Loucy (cell line): ENCODE results near the gene CYP46A1.
"Not testable (repeated sequence)": the region's sequence is repeated elsewhere in the genome, so short reads cannot be mapped to it uniquely, and the experiment has no call there.

Source experiments
- H2AFZ ChIP-seq: fragments of 200-600 bp; sonication (generic); 2 replicates; pipeline ENCODE4 v1.6.0; 2016; ENCODE audit warnings: antibody characterized with exemption, mild to moderate bottlenecking, low read length, moderate library complexity
- H3F3A ChIP-seq: fragments of 200-600 bp; 2 replicates; pipeline ENCODE4 v1.6.0; 2016; ENCODE audit warnings: antibody characterized with exemption, low read depth, mild to moderate bottlenecking
- H3K27me3 ChIP-seq: fragments of 200-600 bp; sonication (generic); 2 replicates; pipeline ENCODE4 v1.6.1; 2014; ENCODE audit warnings: low read length, mild to moderate bottlenecking; ENCODE audit not compliant: insufficient read depth, poor library complexity, severe bottlenecking
- H3K36me3 ChIP-seq: fragments of 200-600 bp; sonication (generic); 2 replicates; pipeline ENCODE4 v1.6.1; 2016; ENCODE audit warnings: low read length; ENCODE audit not compliant: insufficient read depth
- H3K4me1 ChIP-seq: fragments of 200-600 bp; sonication (generic); 2 replicates; pipeline ENCODE4 v1.5.1; 2014; ENCODE audit warnings: low read length, mild to moderate bottlenecking; ENCODE audit not compliant: insufficient read depth, poor library complexity, severe bottlenecking
- H3K4me2 ChIP-seq: fragments of 200-600 bp; sonication (generic); 2 replicates; pipeline ENCODE4 v1.6.0; 2014; ENCODE audit warnings: antibody characterized with exemption, low read length, low read depth, mild to moderate bottlenecking; ENCODE audit not compliant: poor library complexity, severe bottlenecking
- H3K4me3 ChIP-seq: fragments of 200-600 bp; sonication (generic); 2 replicates; pipeline ENCODE4 v1.5.1; 2014; ENCODE audit warnings: low read length, mild to moderate bottlenecking, mixed read lengths; ENCODE audit not compliant: poor library complexity, severe bottlenecking
- H3K79me2 ChIP-seq: fragments of 200-600 bp; sonication (generic); 2 replicates; pipeline ENCODE4 v1.6.1; 2014; ENCODE audit warnings: low read length; ENCODE audit not compliant: insufficient read depth
- H3K9ac ChIP-seq: fragments of 200-600 bp; sonication (generic); 2 replicates; pipeline ENCODE4 v1.6.0; 2014; ENCODE audit warnings: mild to moderate bottlenecking, low read depth, low read length, moderate library complexity; ENCODE audit not compliant: poor library complexity, severe bottlenecking
- H3K9me2 ChIP-seq: fragments of 200-600 bp; sonication (generic); replicated peaks from 2 replicates; pipeline ENCODE4 v1.6.1; 2016; ENCODE audit warnings: low read depth, low read length, mixed read lengths
- H3K9me3 ChIP-seq: fragments of 200-600 bp; sonication (generic); 2 replicates; pipeline ENCODE4 v1.6.1; 2014; ENCODE audit warnings: mild to moderate bottlenecking, antibody characterized with exemption, low read length, low read depth; ENCODE audit not compliant: insufficient read depth
- H4K20me1 ChIP-seq: fragments of 200-600 bp; sonication (generic); 2 replicates; pipeline ENCODE4 v1.6.0; 2014; ENCODE audit warnings: antibody characterized with exemption, low read length, mild to moderate bottlenecking; ENCODE audit not compliant: insufficient read depth, poor library complexity, severe bottlenecking
- EZH2phosphoT487 ChIP-seq: fragments of 200-600 bp; IDR thresholded peaks from 2 replicates; pipeline ENCODE4 v1.6.1; 2018; ENCODE audit warnings: antibody characterized with exemption, mild to moderate bottlenecking, moderate library complexity, borderline replicate concordance
- TF ChIP-seq, protein P1 (sequence below): fragments of 200-600 bp; sonication (generic); conservative IDR thresholded peaks from 2 replicates; pipeline ENCODE4 v1.5.1; 2014; ENCODE audit warnings: mild to moderate bottlenecking, antibody characterized with exemption, low read length

The CYP46A1 gene

DNA sequence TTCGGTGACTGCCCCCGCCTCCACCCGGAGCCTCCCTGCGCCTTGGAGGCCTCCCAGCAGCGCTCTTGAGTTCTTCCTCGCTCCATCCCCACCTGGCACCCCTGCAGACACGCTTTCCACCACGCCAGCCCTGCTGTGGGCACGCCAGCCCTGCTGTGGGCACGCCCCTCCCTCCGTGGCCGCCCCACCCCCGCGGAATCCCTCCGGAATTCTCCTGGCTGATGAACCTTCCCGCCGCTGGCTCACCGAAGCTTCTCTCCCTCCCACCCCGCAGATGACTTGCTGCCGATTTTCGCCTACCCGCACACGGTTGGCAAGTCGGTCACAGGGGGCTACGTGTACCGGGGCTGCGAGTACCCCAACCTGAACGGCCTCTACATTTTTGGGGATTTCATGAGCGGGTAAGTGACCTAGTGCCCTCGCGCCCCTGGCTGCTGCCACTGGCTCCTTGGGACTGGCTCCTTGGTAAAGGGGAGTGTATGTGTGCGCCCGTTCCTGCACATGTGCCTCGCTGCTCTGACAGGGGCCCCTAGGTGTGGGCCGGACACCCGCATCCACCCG, 24.0 kb upstream of the CYP46A1 start:
- no peaks in the 10 kb centered on the region for H3K36me3 ChIP-seq
- H3K9ac ChIP-seq = no peak overlapping the region

DNA sequence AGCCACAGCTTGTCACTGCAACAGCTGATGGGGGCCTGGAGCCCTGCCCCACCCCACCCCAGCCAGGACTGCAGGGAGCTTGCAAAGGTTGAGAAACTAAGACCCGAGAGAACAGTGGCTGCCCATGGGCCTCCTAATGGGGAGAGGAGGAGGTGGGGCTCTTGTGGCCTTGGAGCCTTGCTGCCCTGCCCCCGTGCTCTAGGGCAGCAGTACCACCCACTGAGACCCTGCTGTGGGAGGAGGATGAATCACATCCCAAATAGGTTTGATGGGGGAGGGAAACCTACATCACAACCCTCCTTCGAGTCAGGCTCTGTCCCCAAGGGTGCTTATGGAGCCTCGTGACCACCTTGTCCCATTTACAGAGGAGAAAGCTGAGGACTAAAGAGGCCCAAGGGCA, 23.3 kb upstream of the CYP46A1 start:
- no peaks in the 10 kb centered on the region for H4K20me1 ChIP-seq
- no peaks in the 10 kb centered on the region for H3K4me1 ChIP-seq
- no peak overlapping the region for H2AFZ ChIP-seq
- H3F3A ChIP-seq = no peaks in the 10 kb centered on the region
- H3K4me3 ChIP-seq = no peak overlapping the region
- H3K9ac ChIP-seq = no peak overlapping the region
- H3K36me3 ChIP-seq = no peaks in the 10 kb centered on the region
- no peaks in the 10 kb centered on the region for H3K27me3 ChIP-seq
- no peak overlapping the region for H3K4me2 ChIP-seq
- TF ChIP-seq, protein P1, sequence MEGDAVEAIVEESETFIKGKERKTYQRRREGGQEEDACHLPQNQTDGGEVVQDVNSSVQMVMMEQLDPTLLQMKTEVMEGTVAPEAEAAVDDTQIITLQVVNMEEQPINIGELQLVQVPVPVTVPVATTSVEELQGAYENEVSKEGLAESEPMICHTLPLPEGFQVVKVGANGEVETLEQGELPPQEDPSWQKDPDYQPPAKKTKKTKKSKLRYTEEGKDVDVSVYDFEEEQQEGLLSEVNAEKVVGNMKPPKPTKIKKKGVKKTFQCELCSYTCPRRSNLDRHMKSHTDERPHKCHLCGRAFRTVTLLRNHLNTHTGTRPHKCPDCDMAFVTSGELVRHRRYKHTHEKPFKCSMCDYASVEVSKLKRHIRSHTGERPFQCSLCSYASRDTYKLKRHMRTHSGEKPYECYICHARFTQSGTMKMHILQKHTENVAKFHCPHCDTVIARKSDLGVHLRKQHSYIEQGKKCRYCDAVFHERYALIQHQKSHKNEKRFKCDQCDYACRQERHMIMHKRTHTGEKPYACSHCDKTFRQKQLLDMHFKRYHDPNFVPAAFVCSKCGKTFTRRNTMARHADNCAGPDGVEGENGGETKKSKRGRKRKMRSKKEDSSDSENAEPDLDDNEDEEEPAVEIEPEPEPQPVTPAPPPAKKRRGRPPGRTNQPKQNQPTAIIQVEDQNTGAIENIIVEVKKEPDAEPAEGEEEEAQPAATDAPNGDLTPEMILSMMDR = no peak
- no peak for TF ChIP-seq EZH2phosphoT487
- no peaks in the 10 kb centered on the region for H3K79me2 ChIP-seq
- no peaks in the 10 kb centered on the region for H3K9me3 ChIP-seq
- H3K9me2 ChIP-seq = no peaks in the 10 kb centered on the region

More for the DNA sequence above, 24.0 kb upstream of the CYP46A1 start:
- no peak for TF ChIP-seq EZH2phosphoT487
- TF ChIP-seq, protein P1 = no peak
- Histone ChIP-seq H2AFZ (no peak overlapping the region), H3K4me2 (no peak overlapping the region), H3K27me3 (no peaks in the 10 kb centered on the region), H3K4me1 (no peaks in the 10 kb centered on the region), H3K9me3 (no peaks in the 10 kb centered on the region), H3F3A (no peaks in the 10 kb centered on the region), H3K79me2 (no peaks in the 10 kb centered on the region), H4K20me1 (no peaks in the 10 kb centered on the region), H3K9me2 (no peaks in the 10 kb centered on the region), H3K4me3 (no peak overlapping the region)

DNA sequence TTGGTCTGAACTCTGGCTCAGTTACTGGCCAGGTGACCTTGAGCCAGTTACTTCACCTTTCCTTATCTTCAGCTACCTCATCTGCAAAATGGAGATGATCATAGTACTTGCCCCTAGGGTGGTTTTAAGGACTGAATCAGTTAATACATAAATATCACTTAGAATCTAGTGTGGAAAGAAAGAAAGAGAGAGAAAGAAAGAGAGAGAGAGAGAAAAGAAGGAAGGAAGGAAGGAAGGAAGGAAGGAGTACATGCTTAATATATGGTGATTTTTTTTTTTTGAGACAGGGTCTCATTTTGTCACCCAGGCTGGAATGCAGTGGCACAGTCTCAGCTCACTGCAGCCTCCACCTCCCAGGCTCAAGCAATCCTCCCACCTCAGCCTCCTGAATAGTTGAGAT, 22.9 kb upstream of the CYP46A1 start:
- not testable (repeated sequence) for H3K4me3 ChIP-seq, H3K79me2 ChIP-seq, H3K36me3 ChIP-seq, H2AFZ ChIP-seq, H3K4me1 ChIP-seq, H3K4me2 ChIP-seq, H3K9me3 ChIP-seq, H3K9me2 ChIP-seq, H4K20me1 ChIP-seq, H3F3A ChIP-seq, H3K9ac ChIP-seq, H3K27me3 ChIP-seq

- Histone ChIP-seq H2AFZ (no peak overlapping the region), H3K9me3 (no peaks in the 10 kb centered on the region), H3K4me1 (no peaks in the 10 kb centered on the region), H3K4me2 (no peak overlapping the region), H3K36me3 (no peaks in the 10 kb centered on the region), H4K20me1 (no peaks in the 10 kb centered on the region), H3K79me2 (no peaks in the 10 kb centered on the region), H3F3A (no peaks in the 10 kb centered on the region), H3K4me3 (no peak overlapping the region), H3K27me3 (no peaks in the 10 kb centered on the region), H3K9me2 (no peaks in the 10 kb centered on the region), H3K9ac (no peak overlapping the region)
- TF ChIP-seq, protein P1 = no peak
- TF ChIP-seq EZH2phosphoT487 = no peak
Measured at GRCh38 chr14:99662846-99663245, 21.3 kb upstream of the CYP46A1 start.
